IPS-NIHi7 (cell line): ENCODE data around the gene DNAH6.
"Not testable (repeated sequence)": the region's sequence is repeated elsewhere in the genome, so short reads cannot be mapped to it uniquely, and the experiment has no call there.

ENCODE experiments used
- DNase-seq: peaks from one replicate; pipeline ENCODE4 v3.0.0; 2012; ENCODE audit warnings: mixed read lengths; ENCODE audit errors: extremely low spot score

The DNAH6 gene

DNA sequence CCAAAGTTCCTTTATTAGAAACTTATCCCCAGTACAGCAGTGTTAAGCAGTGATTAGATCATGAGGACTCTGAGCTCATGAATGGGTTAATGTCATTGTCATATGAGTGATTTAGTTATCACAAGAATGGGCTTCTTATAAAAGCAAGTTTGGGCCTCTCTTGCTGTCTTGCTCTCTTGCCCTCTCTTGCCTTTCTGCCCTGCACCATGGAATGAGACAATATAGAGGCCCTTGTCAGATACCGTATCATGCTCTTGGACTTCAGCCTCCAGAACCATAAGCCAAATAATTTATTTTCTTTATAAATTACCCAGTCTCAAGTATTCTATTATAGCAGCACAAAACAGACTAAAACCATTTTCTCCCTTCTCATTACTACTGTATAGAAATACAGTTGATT, 238.8 kb downstream of the DNAH6 start:
- no peak for DNase-seq

DNA sequence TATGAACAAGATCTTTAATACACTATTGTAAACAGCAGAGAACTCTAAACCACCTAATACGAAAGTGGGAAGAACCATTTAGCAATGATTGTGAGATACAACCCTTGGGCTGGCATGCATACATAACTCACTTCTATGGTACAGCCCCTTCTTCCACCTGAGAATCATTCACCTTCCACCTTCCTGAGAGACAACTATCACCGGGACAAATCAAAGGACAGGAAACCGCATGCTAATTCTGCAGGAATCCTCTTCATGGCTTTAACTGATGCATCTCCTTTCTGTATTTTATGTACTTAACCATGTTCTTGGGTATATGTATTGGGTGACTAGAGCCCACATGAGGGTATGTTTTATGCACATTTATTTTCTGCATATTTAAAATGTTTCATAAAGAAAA, 241.3 kb downstream of the DNAH6 start:
- DNase-seq, result no peak

DNA sequence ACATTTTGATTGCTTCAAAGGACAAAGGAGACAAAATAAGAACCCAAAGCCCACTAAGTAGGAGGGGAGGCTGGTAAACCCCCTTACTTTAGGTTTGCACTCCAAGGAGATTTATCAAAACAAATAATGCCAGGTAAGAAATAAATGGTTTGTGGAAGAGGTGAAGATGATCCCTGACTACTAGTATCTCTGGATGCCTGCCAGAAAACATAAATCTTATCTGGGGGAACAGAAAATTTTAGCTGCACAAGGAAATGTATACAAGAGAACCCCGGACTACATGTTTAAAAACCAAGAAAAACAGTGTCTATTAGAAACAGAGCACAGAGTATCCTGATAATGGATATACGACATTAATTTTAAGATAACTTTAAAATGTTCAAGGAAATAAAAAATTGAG, 250.5 kb downstream of the DNAH6 start:
- no peak for DNase-seq

DNA sequence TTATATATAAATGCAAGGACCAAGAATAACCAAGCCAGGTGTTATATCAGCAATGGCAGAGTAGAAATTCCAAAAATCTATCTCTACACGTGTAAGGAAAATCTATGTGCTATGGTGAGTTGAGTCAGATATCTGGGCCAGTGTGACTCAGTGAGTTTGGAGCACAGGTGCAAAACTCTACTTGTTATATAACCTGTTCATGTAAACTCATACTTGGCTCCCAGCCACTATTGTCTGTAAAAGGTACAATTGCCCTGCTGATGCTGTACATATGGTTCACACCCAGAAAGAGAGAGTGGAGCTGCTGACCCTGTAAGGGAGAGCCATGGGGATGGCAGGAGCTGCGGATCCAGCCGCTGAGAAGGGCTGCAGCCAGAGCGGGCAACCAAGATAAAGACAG, 252.5 kb downstream of the DNAH6 start:
- DNase-seq, result no peak

DNA sequence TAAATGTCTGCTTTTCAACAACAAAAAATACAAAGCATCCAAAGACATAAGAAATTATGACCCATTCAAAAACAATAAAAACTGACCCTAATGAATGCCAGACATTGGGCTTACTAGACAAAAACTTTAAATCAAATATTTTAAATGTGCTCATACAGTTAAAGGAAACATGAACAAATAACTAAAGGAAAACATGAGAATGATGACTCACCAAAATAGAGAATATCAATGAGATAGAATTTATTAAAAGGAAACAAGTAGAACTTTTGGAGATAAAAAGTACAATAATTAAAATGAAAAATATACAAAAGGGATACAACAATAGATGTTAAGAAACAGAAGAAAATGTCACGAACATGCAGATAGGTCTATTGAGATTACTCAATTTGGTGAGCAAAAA, 254.0 kb downstream of the DNAH6 start:
- no peak for DNase-seq

DNA sequence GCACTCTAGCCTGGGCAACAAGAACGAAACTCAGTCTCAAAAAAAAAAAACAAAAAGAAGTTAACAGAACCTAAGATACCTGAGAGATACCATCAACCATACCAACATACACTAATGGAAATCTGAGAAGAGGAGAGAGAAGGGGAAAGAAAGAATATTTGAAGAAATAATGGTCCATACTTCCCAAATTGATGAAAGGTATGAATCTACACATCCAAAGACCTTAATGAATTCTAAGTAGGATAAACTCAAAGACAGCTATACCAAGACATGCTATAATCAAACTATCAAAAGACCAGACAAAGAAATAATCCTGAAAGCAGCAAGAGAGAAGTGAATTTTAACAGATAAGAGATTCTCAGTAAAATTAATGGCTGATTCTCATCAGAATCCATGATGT, 255.0 kb downstream of the DNAH6 start:
- DNase-seq, result no peak

DNA sequence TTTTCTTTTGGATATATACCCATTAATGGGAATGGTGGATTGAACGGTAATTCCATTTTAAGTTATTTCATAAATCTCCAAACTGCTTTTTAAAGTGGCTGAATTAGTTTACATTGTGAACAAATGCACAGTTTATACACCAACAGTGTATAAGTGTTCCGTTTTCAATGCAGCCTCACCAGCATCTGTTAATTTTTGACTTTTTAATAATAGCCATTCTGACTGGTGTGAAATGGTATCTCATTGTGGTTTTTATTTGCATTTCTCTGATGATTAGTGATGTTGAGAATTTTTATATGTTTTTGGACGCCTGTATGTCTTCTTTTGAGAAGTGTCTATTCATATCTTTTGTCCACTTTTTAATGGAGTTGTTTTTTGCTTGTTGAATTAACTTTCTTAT, 257.3 kb downstream of the DNAH6 start:
- DNase-seq, result not testable (repeated sequence)

DNA sequence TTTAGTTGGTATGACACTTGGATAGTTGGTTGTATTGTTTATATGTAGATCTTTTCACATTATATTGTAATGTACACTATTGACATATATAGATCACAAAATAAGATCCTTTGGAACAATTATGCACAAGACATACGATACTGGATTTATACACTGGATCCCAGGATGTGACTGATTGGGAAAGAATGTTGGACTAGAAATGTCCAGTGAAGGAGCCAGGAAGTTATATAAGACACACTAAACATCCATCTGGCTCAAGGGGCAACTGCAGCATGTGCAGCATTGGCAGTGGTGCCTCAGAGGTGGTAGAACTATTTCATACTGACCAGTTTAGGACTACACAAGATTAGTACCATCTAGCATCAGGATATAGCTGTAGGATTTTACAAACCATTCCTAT, 259.7 kb downstream of the DNAH6 start:
- DNase-seq, result no peak

DNA sequence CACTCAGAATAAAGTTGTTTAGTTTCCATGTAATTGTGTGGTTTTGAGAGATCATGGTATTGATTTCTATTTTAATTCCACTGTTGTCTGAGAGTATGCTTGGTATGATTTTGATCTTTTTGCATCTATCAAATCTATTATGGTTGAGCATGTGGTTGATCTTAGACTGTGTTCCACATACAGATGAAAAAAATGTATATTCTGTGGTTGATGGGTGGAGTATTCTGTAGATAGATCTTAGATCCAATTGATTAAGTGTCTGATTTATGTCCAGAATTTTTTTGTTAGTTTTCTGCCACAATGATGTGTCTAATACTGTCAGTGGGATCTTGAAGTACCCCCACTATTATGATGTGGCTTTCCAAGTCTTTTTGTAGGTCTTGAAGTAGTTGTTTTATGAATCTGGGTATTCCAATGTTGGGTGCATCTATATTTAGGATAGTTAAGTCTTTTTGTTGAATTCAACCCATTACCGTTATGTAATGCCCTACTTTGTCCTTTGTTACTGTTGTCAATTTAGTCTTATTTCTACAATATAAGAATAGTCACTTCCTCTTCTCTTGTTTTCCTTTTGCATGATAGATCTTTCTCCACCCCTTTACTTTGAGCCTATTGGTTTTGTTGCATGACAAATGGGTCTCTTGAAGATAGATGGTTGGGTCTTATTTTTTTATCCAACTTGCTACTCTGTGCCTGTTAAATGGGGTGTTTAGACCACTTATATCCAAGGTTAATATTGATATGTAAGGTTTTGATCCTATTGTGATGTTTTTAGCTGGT, 262.8 kb downstream of the DNAH6 start:
- DNase-seq, result no peak

DNA sequence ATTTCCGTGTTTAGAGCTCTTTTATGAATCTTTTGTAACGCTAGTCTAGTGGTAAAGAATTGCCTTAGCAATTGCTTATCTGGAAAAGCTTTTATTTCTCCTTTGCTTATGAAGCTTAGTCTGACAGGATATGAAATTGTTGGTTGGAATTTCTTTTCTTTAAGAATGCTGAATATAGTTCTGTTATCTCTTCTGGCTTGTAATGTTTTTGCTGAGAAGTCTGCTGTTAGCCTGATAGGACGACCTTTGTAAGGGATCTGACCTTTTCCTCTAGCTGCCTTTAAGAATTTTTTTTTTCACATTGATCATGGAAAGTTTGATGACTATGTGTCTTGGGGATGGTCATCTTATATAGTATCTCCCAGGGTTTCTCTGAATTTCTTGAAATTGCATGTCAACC, 263.5 kb downstream of the DNAH6 start:
- no peak for DNase-seq

DNA sequence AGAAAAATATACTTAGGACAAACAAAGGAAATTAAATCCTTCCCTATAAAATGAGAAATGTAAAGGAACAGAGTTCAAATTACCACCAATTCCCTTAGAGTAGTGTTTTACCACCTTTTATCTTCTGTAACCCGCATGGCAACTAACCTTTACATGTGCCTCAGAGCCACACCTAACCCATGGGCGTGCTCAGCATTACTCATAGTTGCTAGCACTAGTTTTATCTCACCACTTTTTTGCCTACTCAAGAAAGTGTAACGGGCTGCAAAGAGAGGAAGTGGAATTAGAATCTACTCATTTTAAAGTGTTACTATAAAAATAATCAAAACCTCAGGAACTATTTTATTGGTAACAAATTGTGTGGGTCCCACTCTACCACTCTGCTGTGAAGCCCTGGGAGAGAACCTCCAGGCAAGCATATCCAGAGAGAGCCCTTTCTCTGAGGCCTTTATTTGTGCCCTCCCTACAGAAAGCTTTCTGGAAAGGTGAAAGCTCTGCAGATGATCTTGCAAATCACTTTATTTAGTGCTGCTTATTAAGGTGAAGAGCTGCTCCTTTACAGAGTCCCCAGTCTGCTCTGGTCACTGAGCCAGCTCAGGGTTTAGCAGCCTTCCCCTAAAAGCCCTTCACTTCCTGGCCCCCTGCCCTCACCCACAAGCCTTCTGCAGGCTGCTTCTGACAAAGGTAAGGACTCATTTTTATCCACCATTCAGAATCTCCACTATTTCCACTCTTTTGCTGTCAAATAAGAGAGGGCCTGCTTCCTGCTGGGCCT, 265.8 kb downstream of the DNAH6 start:
- no peak for DNase-seq

DNA sequence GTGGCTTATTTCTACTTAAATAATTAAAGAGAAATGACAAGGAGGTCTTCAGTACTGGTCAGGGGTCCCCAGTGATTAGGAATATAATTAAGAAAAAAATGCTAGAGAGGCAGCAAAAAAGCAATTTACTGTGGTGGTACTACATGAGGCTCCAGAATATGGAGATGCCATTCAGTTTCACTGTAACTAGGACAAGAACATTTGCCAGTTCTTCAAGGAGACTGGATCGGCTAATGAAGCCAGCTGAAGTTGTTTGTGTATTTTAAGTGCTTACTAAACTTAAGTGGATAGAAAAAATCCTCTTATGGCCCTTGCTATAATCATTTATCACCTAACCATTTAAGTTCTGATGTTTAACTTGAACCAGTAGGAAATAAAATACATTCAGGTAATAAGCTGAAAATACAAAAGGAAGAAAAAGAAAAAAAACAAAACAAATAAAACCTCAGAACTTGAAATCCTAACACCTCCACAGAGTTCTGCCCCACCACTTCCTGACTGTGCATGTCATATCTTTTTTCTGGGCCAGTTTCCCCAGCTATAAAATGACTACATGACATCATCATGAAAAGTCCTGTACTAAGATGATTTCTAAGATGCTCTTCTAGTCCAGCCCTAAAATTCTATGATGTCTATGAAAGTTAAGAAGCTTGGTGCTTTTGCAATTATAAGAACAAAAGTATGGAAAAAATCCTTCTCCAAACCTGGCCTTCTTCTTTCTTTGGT, 266.6 kb downstream of the DNAH6 start:
- DNase-seq, result no peak

DNA sequence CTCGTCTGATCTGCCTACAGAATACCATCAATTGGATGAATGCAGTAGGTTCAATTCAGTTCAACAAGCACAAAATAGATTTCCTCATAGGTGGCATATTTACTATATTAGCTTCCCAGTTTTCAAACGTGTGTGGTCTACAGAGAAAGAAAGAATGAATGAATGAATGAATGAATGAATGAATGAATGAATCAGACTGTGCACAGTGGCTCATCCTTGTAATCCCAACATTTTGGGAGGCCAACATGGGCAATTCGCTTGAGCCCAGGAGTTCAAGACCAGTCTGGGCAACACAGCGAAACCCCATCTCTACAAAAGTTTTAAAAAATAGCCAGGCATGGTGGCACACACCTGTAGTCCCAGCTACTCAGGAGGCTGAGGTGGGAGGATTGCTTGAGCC, 269.7 kb downstream of the DNAH6 start:
- no peak for DNase-seq

DNA sequence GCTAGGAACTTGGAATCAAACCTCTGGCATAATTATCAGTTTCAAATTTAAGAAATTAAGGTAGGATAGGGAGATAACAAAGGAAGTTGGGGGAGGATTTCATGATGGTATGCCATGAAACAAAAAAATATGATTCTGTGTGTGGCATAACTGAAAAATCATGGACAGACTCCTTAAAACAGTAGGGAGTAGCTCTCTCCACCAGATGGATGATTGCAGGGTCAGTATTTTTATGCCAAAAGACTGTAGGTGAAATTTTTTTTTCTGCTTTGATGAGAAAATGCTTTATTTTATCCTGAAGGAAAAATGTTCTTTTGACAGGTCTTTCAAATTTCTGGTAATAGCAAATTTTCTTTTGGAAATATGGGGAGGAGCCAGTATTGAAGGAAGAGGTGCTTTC, 270.3 kb downstream of the DNAH6 start:
- no peak for DNase-seq

DNA sequence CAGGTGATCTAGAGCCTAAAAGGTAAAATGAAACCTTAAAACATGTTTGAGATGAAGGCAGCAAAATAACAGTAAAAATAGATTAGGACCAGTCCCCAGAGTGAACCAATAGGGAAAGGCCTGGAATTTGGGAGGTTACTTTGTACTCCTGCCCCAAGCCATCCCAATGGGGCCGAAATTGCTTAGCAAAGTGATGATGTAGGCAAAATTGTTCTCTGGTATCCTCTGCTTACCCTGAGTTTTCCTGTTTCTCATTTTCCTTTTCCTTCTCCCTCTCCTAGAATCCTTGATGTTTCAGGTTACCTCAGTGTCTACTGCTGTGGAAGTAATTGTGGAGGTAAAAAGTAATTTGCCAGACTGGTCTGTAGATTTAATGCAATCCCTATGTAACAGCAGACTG, 271.7 kb downstream of the DNAH6 start:
- DNase-seq, result no peak

DNA sequence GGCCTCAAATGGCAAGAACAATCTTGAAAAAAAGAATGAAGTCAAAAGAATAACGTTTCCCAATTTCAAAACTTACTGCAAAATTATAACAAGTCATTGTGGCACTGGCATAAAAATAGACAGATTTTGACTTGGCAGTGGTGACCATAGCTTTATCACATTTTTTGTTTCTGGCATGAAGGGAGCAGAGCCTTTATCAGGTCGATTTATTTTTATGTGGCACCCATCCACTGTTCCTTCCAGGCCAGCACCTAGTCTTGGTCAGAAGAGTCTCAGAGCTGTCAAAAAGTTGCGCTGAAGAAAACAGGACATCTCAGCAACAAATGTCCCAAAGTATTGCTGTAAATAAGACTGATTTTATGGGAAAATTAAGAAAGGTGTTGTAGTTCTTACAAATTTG, 272.2 kb downstream of the DNAH6 start:
- DNase-seq, result no peak

DNA sequence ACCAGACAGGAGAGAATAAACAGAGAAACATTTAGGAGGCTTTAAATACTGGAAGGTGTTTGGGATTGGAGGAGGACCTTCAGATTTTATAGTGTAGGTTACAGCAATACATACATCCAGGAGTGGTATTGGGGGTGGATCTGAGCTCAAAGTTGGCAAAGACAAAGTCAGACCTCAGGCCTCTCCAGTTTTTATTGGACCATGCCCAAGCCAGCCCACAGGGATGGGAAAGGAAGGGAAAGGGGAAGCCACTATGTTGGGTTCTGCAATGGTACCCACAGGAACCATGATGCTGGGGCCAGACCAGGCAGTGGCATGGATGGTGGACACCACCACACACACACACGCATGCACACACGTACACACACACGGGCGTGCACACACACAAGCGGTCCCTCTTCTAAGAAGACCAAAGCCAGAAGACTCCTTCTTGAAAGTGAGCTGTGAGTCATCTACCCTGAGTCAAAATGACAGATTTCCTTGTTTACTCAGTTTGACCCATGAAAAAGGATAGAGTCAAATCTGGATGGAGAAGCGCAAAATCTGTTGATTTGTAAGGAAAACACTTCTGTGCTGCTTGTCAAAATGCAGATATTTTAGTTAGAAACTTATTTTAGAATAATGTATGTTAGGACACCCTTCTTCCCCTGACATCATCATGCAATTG, 276.7 kb downstream of the DNAH6 start:
- DNase-seq, result no peak

DNA sequence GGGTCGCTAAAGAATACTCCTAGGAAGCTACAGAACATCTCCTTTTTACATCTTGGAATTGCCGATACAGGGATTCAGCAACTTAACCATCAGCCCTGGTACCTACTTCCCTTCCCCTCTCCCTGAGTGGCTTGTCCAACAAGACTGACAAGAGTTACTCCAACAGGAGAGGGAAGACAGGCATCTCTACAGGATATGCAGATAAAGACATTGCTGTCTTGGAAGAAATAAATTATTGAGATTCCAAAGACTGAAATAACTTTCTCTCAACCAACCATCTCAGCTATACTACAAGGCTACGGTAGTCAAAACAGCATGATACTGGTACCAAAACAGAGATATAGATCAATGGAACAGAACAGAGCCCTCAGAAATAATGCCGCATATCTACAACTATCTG, 277.3 kb downstream of the DNAH6 start:
- DNase-seq, result no peak

DNA sequence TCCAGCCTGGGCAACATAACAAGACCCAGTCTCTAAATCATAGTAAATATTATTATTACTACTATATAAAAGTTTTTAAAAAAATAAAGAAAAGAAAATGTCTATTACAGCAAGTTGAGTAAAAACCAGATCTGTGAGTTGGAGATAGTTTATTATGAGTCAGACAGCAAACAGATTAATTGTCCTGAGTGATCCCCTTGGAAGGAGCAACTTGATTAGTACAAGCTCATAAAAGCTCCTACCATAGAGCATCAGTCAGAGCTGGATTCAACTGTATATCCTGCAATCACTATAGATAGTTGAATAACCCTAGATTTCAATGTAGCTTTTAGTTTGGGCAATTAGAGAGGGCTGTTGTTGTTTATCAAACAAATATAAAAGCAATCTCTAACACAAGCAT, 280.5 kb downstream of the DNAH6 start:
- DNase-seq, result no peak

DNA sequence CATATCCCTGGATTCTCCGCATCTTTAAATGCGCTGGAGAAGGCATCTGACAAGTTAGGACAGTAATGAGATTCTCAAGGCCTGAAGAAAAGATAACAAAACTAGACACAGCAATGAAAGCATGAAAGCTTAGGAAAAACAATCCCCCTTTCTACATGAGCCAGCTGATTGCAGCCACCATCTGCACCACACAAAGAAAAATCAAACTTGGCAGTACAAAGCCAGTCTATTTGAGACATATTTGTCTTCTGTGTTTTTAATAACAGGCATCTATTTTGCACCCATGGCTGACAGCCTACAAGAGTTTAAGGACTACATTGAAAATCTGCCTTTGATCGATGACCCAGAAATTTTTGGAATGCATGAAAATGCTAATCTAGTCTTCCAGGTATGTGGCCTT, 281.0 kb downstream of the DNAH6 start:
- no peak for DNase-seq

DNA sequence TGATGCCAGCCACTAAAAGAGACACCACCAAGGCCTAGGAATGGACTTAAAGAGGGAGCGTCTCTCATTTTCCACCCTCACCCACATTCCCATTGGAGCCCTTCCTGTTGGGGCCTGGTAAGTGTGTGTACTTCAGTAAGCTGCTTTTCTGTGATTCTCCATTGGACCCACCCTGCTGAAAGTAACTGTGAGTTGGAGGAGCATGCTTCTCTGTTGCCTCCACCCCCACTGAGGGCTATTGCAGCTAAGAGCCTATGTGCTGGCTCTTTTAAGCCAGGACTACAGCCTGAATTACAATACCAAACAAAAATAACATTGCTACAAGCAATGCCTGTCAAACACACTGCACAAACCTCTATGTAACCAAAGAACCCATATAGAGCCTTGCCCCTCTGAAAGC, 283.5 kb downstream of the DNAH6 start:
- DNase-seq, result no peak

DNA sequence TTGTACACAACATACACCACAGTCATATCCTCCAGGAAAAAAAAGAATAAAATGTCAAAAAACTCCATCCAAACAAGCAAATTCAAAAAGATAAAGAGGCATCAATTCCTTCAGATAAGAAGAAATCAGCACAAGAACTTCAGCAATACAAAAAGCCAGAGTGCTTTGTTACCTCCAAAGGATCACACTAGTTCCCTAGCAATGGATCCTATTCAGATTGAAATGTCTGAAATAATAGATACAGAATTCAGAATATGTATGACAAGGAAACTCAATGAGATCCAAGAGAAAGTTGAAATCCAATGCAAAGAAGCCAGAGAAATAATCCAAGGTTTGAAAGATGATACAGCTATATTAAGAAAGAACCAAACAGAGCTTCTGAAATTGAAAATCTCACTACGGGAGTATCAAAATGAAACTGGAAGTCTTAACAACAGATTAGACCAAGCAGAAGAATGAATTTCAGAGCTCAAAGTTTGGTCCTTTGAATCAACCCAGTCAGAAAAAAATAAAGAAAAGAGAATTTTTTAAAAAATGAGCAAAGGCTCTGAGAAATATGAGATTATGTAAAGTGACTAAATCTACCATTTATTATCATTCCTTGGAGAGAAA, 284.0 kb downstream of the DNAH6 start:
- no peak for DNase-seq
